CD4-positive, alpha-beta T cell treated with Interferon gamma for 1 hour (primary cell): Measurements from ENCODE around the gene WNK2.

ENCODE experiments used
- DNase-seq: peaks from one replicate; pipeline ENCODE4 v3.0.0-alpha.2; 2020

The WNK2 gene

DNA sequence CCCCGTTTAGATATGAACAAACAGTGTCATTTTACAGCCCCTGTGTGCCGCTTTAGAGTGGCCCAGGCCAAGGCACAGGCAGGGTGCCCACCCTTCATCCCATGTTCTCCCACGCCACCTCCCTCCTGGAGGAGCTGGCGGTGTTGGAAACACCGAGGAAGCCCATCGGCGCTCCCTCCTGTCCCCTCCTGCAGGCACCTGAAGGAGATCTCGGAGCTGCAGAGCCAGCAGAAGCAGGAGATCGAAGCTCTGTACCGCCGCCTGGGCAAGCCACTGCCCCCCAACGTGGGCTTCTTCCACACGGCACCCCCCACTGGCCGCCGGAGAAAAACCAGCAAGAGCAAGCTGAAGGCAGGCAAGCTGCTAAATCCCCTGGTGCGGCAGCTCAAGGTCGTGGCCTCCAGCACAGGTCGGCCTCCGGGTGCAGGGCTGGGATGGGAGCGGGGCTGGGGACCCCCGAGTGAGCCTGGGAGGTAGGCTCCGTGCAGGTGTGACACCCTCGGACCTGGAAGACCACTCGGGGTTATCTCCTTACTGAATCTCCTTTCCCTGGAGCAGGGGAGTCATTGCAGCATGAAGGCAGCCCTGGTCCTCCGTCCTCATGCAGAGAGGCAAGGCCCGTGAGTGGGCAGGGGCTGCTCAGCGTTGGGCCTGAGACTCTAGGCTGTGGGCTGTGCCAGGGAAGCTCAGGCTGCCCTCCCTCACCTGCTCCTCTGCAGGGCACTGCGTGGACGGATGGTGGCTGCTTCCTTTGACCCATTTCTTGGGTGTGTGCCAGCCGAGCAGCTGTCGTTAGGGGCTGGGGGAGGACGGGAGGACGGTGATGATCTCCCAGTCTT is 113.9 kb downstream of the WNK2 start:
- DNase-seq: no peak

GRCh38 chr9:93298498-93299417 is 114.8 kb downstream of the WNK2 start:
- DNase-seq: no peak

DNA sequence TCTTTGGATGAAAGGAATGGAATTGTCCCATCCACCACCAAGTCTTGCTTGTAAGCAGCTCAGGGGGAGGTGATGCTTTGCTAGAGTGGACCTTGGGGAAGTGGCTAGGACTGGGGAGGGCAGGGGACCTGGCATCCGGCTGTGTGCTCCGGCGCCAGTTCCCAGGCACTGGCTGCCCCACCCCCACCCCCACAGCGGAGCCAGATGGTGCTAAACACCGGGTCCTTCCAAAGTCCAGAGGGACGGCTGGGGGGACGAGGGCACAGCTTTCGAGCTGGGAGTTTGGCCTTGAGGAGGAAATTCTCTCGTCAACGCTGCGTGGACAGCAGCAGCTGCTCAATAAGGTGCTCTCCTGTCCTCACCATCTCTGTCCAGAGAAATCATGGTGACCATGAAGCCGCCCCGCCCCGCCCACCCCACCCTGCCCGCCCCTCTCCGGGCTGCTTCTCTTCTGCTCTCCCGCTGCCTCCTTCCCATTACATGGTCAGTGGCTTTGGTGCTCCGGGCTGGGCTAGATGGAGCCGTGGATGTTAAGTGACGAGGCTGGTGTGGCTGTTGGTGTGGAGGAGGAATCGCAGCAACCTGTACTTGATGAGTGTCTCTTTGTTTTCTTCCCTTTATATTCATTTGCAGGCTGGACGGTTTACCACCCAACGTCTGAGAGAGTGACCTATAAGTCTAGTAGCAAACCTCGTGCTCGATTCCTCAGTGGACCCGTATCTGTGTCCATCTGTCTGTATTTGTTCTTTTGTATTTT is 115.7 kb downstream of the WNK2 start:
- no peak for DNase-seq

DNA sequence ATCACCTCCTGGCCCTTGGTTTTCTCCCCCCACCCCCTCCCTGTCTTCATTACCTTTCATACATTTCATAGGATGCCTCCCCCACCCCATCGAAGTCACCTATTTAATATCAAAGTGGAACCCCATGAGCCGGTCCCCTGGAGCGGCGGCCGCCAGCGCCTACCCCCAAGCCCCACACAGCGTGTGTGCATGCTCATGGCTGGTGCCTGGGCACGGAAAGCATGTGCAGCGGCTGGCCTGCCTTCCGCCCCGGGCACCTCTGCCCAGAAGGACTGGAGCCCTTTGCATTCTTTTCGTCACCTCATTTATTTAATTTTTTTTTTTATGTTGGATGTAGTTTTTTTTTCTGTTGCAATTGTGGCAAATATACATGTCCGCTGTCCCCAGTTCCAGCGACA is 116.2 kb downstream of the WNK2 start:
- no peak for DNase-seq

DNA sequence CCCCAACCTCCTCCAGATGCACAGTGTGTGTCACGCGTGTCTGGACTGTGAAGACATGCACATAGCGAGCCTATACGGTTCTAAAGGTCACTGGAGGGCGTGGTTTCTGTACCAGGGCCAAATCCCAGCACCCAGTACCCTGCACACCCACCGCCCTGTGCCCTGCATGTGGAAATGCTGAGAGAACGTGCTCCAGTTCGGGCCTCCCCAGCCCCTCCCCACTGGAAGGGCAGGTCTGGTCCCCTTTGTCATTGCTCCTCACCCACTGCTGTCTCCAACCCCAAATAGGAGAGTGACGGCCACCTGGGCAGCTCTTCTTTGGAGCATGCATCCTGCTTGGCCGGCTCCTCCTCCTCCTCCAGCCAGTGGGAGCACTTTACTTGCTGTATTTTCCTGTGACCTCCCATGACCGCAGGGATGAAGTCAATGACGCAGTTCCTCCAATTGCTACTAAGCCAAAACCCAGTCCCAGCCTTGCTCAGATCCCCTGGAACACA is 116.7 kb downstream of the WNK2 start:
- DNase-seq: no peak

GRCh38 chr9:93301291-93301811 is 117.4 kb downstream of the WNK2 start:
- DNase-seq: no peak

DNA sequence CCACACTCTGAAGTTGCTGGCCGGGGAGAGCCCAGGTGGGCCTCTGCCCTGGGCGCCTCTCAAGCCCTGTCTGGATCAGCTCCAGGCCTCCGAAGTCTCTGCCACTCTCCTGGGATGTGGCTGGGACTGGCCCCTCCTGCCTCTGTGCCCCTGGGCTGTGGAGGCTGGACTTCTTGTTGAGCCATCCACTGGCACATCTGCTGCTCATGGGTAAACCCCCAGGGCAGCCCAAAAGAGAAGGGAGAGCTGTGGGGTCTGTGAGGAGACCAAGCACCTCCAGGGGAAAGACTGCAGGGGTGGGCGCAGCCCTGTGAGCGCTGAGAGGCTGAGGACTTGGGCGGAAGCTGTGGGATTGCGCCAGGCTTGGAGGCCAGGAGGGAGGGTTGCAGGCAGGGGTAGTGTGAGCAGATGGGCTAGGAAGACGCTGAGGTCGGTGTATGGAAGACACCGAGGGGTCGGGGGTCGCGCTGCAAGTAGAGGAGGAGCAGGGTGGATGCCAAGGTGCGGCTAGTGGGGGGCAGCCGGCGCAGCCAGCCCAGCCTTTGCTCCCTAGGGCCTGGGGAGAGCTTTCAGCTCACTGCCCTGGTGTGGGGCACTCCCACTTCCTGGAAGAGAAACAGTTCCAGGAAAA is 118.1 kb downstream of the WNK2 start:
- no peak for DNase-seq

DNA sequence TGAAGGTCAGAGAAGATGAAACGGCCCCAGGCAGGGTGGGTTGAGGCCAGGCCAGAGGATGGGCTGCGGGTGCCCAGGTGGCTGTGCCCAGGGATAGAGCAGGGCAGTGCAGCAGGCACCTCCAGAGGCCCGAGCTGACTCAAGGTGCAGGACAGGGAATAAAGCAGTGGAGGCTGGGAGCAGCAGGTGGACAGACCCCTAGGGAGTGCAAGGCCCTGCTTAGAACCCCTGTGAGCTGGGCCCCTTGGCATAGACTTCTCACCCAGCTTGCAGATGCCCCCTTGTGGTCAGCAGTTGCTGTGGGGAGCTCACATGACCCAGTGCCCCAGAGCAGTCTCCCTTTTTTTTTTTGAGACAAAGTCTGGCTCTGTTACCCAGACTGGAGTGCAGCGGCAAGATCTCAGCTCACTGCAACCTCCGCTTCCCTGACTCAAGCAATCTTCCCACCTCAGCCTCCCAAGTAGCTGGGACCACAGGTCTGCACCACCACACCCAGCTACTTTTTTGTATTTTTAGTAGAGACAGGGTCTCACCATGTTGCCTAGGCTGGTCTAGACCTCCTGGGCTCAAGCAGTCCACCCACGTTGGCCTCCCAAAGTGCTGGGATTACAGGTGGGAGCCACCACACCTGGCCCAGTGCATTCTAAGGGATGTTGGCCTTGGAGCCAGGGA is 118.8 kb downstream of the WNK2 start:
- peak; percentile 71 for DNase-seq

GRCh38 chr9:93303258-93303771 is 119.4 kb downstream of the WNK2 start:
- DNase-seq: no peak

DNA sequence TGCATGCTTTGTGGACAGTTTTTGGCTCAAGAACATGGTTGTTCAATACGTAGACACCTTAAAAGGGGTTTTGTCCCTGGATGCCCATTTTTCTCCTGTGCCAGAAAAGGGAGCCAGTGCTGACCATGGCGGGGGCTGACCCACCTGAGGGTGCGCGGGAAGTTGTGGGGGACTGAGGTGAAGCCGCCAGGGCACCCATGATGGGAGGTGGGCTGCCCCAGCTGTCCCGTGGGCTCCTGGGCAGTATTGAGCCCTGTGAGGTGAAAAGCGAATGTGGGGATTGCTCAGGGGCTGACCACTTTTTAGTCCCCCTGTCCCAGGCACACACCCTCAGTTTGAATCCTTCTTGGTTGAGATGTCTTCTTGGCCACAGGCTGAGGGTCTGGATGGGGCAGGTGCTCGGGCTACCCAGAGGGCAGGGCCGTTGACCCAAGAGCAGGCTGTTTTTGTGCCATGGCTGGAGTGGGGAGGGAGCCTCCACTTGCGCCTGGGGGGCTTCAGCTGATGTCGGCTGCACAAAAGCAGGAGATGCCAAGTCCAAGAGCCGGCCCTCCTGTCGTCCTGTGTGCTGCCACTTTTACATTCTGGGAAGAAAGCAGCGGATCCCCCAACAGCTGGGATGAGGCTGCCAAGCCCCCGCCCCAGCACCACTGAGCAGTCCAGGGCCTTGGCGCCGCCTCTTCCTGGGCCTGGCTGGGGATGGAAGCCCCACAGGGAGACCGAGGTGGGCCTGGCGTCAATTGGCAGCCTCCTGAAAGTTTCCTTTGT is 120.1 kb downstream of the WNK2 start:
- no peak for DNase-seq

DNA sequence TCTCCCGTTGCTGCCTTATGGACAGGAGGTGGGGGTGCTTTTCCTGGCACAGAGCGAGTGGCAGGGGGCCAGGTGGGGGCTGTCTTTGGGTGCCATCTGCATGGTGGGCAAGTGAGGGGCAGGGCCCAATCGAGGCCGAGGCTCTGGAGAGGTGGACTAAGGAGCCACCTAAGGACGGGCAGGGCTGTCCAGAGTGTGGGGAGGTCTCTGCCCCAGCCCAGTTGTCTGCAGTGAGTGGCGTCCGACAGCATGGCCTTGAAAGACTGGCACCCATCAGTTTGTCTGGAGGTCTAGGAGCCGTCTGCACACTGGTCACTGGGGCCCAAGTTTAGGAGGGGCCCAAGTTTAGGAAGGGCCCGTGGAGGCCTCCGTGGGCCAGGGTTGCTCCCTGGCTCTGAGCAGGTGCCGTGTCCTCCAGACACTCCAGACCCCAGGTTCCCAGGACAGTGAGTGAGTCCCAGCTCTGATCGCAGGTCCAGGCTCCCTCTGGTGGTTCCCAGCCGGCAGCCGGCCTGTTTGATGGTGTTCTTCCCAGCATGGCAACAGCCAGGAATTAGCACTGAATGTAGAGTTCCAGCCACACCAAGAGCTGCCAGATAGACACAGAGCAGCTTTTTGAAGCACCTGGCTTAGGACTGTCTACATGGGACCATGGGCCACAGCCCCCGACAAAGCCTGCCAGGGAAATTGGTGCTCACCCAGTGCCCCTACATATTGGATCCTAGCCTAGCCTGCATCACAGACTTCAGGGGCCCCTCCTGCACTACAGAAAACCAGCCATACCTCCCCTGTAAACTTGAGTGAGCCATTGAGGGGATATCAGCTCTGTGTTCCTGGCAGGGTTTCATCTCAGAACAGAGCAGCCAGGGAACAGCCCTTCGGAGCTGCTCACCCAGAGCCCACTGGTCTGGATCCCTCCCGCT is 120.9 kb downstream of the WNK2 start:
- DNase-seq: no peak

DNA sequence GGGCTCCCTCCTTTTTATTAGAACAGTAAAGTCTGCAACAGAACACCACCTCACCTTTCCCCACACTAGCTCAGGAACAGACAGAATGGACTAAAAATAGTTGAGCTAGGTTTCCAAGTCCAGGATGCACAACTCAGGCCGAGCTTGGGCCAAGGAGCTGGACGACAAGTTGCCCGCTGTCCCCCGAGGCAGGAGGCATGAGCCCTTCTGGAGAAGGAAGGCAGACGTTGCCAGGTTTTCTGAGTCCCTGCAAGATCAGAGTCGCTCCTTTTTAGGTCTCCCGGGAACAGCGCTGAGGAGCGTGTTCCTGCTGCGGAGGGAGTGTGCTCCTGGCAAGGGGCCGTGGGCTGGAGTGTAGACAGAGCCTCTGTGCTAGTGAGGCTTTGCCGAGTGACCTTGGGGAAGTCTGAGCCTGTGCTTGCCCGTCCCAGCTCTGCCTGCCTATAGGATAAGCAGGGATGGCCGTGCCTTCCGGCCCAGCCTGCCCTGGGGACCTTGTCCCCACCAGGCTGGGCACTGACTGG is 121.6 kb downstream of the WNK2 start:
- no peak for DNase-seq

GRCh38 chr9:93306081-93306480 is 122.1 kb downstream of the WNK2 start:
- DNase-seq: no peak

GRCh38 chr9:93306579-93307091 is 122.7 kb downstream of the WNK2 start:
- DNase-seq: no peak

GRCh38 chr9:93307468-93308157 is 123.7 kb downstream of the WNK2 start:
- no peak for DNase-seq

GRCh38 chr9:93308158-93308602 is 124.2 kb downstream of the WNK2 start:
- DNase-seq: no peak

DNA sequence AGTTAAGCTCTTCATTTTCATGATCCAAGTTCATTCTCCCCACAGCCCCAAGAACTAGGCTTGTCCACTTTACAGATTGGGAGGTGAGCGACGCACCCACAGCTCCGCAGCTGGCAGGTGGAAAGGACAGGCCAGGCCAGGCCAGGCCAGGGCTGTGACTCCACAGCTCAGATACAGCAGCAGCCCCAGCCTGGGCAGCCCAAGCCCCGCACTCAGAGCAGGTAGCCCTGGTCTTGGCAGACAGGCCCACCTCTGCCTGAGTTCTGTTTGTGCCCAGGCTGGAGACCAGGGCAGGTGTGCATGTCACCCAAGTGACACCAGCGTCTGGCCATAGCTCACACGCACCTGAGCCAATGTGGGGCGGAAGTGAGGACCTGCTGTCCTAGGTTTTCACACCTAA is 124.7 kb downstream of the WNK2 start:
- no peak for DNase-seq

GRCh38 chr9:93309889-93310425 is 126.0 kb downstream of the WNK2 start:
- no peak for DNase-seq
